GM18519 (cell line): ENCODE measurements around the gene ELOF1.
"Not testable (repeated sequence)": the region's sequence is repeated elsewhere in the genome, so short reads cannot be mapped to it uniquely, and the experiment has no call there.

Source experiments
- ATAC-seq: cut with Tn5 transposase; IDR thresholded peaks from one replicate; pipeline ENCODE4 v1.9.1; 2021; ENCODE audit warnings: mild to moderate bottlenecking, moderate library complexity; ENCODE audit not compliant: unreplicated experiment, low FRiP score

Gene ELOF1

DNA sequence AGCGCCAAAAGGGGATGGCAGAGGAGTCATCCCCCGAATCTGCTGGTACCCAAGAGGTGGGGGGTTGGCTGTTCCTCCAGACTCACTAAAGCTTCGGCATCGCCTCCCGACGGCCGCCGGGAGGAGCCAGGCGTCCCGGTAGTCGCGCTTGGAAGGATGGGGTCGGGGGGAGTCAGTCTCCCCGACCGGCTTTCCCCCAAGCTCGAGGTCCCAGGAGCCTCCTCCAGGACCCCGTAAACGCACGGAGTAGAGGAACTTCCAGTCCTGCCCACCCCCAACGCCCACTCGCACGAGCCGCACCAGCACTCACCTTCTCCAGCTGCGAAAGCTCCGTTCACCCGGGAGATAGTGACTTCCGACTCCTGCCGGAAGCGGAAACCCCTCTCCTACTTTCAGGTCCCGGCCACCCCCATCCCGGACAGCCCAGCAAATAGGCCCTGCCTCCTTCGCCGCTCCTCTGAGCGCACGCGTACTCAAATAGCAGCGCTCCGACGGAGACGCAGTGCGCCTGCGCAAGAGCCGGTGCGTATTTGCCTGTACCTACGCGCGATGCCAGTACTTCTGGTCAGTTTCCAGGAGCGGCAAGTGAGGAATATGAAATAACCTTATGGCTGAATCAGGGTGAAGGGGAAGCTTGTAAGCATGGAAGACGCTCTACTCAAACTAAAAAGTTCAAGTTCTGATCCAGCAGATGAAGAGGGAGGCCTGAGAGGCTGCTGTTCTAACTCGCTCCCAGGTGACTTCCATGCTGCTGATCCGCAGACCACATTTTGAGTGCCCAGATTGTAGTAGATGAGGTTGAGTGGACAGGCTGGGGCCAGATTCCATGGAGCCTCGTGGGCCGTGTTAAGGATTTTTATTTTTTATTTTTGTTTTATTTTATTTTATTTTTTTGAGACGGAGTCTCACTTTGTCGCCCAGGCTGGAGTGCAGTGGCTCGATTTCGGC is at the start of gene ELOF1:
TSS of gene ELOF1 (minus strand) at position 350 of the 948 bp plus-strand sequence. CDS start 4,883 bp downstream, outside the sequence.
- ATAC-seq: peak; percentile 56

DNA sequence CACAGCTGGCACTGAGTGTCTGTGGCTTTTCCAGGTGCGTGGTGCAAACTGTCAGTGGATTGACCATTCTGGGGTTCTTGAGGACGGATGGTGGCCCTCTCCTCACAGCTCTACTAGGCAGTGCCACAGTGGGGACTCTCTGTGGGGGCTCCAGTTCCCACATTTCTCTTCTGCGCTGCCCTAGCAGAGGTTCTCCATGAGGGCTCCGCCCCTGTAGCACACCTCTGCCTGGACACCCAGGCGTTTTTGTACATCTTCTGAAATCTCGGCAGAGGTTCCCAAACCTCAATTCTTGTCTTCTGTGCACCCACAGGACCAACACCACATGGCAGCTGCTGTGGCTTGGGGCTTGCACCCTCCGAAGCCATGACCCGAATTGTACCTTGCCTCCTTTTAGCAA is 47.5 kb upstream of the ELOF1 start:
- no peak for ATAC-seq

DNA sequence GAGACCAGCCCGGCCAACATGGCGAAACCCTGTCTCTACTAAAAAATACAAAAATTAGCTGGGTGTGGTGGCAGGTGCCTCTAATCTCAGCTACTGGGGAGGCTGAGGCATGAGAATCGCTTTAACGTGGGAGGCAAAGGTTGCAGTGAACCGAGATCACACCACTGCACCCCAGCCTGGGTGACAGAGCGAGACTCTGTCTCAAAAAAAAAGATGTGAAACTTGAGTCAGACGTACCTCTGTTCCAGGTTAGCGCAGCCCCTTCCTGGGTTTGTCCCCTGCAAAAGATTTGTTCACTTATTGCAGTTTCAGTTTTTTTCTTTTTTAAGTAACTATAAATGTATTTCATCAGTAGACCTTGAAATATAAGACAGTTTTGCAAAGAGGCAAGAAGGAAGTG is 40.7 kb upstream of the ELOF1 start:
- ATAC-seq: not testable (repeated sequence)

DNA sequence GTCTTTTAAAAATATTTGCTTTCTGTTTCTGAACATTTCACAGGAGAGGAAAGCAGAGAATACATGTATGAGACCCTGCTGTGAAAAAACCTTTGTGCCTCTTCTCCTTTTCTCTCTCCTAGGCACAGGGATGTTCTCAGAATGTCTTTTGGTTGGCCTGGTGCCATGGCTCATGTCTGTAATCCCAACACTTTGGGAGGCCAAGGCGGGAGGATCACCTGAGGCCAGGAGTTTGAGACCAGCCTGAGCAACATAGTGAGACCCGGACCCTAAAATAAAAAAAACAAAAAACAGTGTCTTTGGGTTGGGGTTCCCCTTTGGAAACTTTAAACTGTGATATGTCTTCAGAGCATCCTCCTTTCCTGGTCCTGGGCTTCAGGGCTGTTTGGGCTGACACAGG is 39.7 kb upstream of the ELOF1 start:
- ATAC-seq: no peak

DNA sequence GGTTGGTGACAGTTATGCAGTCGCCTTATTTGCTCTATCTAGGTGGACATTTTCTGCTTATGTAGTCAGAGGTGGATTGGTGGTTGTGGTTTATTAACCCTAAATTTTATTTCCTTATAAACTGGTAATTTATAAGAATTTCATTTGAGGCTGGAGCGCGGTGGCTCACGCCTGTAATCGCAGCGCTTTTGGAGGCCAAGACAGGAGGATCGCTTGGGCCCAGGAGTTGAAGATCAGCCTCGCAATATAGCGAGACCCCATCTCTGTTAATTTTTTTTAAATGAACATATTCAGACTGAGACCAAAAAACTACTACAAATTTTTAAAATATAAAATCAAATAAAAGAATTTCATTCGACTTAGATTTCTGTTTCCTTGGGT is 39.1 kb upstream of the ELOF1 start:
- ATAC-seq: no peak

DNA sequence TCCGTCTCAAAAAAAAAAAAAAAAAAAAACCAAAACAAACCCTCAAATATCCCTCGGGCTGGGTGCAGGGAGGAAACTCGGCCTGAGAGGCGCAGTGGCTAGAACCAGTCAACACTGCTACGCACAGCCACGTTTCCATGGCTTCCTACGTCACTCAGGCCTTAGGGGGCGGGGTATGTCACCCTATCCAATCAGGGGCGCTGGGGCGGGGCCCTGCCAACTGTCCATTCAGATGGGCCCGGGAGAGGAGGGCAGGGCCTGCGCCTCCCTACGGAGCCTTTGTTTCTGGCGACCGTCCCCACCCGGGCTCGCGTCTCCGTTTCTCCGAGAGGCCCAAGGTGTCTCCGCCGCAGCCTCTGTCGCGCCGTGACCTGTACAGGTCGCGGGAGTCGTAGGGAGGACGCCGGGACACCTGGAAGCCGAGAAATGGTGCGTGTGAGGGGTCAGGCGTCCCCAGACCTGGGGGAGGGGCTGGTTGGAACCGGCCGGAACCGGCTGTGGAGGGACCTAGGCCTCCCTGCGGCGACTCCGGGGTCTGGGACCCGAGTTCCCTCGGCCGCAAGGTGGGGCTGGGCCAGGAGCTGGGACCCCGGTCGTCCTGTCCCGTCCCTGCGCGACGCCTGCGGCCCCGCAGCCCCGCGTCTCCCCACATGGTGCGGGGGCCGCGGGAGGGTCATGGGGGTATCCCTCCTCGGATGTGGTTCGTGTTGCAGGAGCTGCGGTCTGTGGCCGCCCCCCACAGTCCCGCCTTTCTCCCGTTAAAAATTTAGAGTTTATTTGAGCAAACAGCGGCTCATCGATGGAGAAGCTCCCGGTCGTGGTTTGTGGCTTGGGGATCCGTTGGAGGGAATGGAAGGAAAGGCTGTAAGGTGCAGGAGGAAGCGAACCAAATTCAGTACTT is 38.4 kb upstream of the ELOF1 start, which contains the start of gene ZNF627:
TSS of gene ZNF627 (plus strand) at position 282 of the 901 bp plus-strand sequence. CDS start at position 427, 145 bp downstream.
- ATAC-seq: peak; percentile 89

DNA sequence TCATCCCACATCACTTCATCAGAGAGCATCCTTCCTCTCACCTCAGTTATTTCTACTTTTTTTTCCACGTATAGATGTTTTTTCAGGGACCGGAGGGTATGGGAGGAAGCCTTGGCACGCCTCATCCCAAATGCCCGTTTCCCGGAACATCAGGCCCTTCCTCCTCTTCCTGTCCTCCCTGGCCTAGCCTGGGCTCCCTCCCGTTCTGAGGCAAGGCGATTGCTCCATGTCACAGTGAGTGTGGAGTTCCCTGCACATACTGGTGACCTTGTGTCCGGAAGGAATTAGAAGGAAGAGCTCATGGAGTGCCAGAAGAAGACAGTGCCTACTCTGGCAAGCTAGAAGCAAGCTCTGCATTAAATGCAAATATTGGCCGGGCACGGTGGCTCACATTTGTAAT is 37.1 kb upstream of the ELOF1 start:
- ATAC-seq: no peak

DNA sequence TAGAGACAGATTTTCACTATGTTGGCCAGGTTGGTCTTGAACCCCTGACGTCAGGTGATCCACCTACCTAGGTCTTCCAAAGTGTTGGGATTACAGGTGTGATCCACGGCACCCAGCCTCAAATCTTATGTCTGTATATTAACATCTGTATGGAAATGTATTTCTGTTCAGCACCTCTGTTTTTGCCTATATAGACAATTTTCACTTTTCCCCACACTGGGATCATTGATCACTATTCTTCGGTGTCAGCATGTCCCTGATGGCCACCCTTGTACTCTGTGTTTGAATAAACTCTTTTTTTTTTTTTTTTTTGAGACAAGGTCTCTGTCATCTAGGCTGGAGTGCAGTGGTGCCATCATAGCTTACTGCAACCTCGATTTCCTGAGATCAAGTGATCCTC is 35.1 kb upstream of the ELOF1 start:
- ATAC-seq: no peak

DNA sequence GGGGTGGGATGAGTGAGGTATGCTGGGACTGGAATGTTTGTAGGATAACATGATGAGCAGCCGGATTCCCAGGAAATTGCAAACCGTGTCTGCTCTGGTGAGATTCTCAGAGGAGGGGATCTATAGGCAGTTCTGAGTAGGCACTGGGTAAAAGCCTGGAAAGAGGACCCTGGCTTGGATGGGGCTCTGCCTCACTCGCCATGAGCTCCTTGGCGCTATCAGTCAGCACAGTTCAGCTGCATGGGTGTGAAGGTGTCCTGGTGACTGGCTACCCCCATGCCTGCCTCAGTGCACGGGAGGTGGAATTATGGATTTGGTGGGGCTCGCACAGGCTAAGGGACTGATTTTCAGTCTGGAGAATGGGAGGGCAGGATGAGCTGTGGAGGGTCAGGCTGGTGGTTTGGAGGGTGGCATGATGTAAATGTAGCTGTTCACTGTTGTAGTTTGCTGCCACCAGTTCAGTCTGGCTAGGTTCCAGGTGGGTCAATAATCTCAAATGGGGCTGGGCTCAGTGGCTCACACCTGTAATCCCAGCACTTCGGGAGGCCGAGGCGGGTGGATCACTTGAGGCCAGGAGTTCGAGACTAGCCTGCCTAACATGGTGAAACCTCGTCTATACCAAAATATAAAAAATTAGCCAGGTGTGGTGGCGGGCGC is 29.1 kb upstream of the ELOF1 start:
- ATAC-seq: no peak

DNA sequence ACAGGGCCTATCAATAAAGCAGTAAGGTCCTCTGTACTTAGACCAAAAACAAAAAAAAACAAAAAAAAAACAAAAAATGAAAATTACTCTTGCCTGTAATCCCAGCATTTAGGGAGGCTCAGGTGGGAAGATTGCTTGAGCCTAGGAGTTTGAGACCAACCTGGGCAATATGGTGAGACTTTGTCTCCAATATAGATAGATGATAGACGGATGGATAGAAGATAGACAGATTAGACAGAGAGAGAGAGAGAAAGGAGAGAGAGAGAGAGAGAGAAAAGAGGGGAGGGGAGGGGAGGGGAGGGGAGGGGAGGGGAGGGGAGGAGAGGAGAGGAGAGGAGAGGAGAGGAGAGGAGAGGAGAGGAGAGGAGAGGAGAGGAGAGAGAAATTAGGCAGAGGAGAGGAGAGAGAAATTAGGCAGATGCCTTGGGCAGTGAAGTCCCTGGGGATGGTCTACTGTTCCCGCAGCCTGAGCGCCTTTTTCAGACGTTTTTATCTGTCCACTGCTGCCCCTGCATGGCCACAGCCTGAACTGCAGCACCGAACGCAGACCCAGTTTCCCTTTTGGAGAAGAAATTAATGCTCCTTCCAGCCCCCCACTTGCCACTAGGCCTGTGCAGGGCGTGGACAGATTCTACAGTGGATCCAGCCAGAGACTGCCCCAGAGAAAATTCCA is 28.4 kb upstream of the ELOF1 start:
- ATAC-seq: no peak

DNA sequence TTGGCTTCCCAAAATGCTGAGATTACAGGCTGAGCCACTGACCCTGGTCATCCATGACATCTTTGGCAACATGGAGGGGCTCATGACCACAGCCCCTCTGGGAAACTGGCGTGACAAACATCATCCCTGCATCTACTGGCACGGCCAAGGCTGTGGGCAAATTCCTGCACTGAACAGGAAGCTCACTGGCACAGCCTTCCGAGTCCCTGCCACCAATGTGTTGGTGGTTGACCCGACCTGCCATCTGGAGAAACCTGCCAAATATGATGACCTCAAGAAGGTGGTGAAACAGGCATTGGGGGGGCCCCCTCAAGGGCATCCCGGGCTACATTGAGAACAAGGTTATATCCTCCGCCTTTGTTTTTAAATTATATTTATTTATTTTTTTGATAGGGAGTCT is 27.3 kb upstream of the ELOF1 start:
- ATAC-seq: no peak

DNA sequence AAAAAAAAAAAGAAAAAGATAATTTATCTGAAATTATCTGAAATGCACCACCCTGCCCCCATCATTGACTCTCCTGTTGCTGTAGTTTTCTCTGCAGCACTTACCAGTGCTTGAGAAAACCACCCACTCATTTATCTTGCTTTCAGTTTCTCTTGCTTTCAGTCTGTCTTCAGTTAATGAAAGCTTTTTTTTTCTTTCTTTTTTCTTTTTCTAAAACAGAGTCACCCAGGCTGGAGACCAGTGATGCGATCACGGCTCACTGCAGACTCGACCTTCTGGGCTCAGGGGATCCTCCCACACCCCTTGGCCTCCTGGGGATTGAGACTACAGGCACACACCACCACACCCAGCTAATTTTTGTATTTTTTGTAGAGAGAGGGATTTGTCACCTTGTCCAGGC is 22.7 kb upstream of the ELOF1 start:
- ATAC-seq: peak; percentile 71

DNA sequence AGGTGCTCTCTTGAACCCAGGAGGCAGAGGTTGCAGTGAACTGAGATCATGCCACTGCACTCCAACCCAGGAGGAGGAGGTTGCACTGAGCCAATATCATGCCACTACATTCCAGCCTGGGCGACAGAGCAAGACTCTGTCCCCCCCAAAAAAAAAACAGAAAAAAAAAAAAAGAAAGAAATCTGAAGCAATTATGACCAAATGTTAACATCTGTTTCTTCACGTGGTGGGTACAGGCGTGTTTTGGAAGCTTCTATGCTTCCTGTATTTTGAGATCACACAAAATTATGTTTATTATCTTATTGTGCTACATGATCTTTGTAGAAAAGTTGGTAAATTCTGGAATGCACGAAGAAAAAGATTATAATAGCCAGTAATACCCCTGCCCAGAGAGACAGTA is 21.1 kb upstream of the ELOF1 start:
- ATAC-seq: no peak

DNA sequence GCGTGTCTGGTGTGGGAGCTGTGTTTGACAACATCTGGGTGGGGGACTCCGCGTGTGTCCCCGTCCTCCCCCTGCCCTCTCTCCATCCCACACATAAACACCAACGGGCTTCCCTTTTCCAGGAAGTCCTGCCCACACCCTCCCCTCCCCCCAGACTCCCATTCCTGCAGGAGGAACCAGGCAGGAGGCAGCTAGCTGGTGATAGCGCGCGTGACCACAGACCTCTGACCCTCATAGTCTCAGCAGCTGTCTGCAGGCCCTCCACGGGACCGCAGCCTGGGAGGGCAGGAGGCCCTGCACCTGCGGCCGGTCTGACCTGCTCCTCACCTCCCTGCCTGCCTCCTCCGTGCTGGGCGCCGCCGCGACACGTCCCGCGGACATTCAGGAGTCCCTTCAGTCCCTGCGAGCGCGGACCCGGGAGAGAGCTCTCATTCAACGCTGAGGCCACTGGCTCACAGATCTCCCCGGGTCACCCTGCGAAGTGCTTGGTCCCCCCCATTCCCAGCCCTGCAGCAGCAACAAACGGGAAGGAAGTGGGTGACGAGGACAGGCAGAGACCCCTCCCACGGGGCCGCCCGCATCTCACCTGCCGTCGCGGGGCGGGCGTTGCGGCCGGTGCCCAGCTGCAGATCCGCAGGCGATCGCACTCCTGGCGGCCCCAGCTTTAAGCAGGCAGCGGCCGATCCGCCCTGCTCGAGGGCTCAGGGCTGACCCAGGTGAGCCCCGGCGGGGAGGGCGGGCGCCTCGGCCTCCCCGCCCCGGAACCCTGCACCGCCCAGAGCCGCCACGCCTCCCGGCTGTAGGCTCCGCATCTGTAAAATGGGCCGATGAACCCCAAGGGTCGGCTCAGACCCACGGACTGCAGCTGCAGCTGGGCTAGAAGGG is 19.5 kb upstream of the ELOF1 start:
- no peak for ATAC-seq

DNA sequence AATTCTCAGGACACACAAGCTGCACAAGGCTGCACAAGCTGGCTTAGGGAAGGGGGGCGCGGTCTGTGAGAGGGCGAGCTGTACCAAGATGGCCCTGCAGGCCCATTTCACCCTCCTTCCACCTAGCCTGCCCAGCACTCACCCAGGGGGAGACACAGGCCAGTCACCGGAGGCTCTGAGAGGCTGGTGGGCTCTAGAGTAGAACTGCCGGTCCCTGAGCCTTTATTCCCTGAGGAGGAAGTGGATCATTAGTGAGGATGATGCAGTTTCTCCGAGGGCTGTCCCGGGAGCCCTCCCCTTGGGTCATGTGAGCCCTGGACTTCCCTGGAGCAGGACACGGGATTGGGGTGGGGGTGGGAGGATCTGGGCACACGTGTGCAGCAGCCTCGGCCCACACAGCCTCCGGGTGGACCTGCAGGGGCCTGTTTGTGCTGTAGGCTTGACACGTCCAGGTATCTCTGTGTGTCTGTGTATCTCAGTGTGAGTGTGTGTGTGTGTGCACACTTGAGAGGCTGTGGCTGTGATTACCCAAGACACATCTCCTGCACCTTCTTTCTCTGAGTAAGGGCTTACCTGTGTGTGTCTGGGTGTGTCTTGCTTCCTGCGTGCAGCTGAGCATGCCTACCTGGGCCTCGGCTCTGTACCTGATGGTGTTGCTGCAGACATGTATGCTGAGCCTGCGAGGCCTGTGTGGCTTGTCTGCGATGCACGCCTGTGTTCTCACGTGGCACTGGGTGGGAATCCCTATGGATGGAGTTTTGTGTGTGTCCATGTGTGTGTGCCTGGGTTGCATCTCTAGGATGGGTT is 18.6 kb upstream of the ELOF1 start, which contains the start of gene ACP5:
TSS of gene ACP5 (minus strand) at position 195 of the 807 bp plus-strand sequence. CDS start 328 bp downstream, outside the sequence.
- ATAC-seq: no peak

DNA sequence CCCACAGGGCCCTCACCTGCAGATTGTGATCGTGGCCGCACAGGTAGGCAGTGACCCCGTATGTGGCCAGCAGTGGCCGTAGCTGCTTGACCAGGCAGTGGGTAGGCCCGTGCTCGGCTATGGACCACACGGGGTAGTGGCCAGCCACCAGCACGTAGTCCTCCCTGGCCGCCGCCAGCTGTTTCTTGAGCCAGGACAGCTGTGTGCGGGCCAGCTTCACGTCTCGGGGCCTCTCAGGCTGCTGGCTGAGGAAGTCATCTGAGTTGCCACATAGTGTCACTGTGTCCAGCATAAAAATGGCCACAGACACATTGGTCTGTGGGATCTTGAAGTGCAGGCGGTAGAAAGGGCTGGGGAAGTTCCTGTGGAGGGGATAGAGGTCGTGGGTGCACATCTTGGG is 17.2 kb upstream of the ELOF1 start:
- no peak for ATAC-seq

DNA sequence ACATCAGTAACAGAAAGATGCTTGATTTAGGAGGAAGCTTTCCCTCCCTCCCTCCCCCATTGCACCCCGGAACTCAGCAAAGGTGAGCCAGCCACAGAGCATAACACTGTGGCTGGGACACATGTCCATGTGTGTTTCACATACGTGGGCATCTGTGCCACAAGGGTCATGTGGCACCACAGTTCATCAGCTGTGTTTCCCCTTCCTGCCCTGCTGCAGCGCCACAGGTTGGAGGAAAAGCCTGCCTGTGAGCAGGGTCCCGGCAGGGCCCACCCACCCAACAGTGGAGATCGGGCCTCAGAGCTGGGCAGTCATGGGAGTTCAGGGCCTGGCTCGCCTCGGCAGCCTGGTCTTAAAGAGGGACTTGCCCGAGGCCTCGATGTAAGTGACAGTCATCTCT is 15.7 kb upstream of the ELOF1 start:
- no peak for ATAC-seq

DNA sequence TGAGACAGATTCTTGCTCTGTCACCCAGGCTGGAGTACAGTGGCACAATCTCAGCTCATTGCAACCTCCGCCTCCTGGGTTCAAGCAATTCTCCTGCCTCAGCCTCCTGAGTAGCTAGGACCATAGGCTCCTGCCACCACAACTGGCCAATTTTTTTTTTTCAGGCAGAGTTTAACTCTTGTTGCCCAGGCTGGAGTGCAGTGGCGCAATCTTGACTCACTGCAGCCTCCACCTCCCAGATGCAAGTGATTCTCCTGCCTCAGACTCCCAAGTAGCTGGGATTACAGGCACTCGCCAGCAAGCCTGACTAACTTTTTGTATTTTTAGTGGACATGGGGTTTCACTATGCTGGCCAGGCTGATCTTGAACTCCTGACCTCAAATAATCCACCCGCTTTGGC is 14.7 kb upstream of the ELOF1 start:
- ATAC-seq: not testable (repeated sequence)
